T-helper 9 cell (primary cell): Measurements from ENCODE around the gene COL6A3.
A peak's percentile ranks its signal among the peaks of the same experiment; 100 is the strongest.

Experiments used
- DNase-seq: peaks from one replicate; pipeline ENCODE4 v3.0.0-alpha.2; 2020

Gene COL6A3

GRCh38 chr2:237438080-237438940 lies 24.3 kb upstream of the COL6A3 start:
- DNase-seq, result no peak

- no peak for DNase-seq
Measured at GRCh38 chr2:237437566-237437965, 23.6 kb upstream of the COL6A3 start.

GRCh38 chr2:237435844-237436587 lies 22.1 kb upstream of the COL6A3 start:
- DNase-seq, result no peak

GRCh38 chr2:237434866-237435311 lies 20.9 kb upstream of the COL6A3 start:
- peak; percentile 30 for DNase-seq

GRCh38 chr2:237433920-237434676 lies 20.1 kb upstream of the COL6A3 start:
- DNase-seq, result no peak

GRCh38 chr2:237432484-237433092 lies 18.6 kb upstream of the COL6A3 start:
- peak; percentile 45 for DNase-seq

- DNase-seq, result no peak
Measured at GRCh38 chr2:237431837-237432236, 17.9 kb upstream of the COL6A3 start.

- DNase-seq, result no peak
Measured at GRCh38 chr2:237431372-237431771, 17.4 kb upstream of the COL6A3 start.

GRCh38 chr2:237430861-237431260 lies 16.9 kb upstream of the COL6A3 start:
- DNase-seq, result no peak

GRCh38 chr2:237429753-237430152 lies 15.8 kb upstream of the COL6A3 start:
- DNase-seq, result no peak

- DNase-seq, result peak; percentile 11
Measured at GRCh38 chr2:237427769-237428506, 14.0 kb upstream of the COL6A3 start.

GRCh38 chr2:237426517-237426916 lies 12.6 kb upstream of the COL6A3 start:
- DNase-seq, result no peak

- no peak for DNase-seq
Measured at GRCh38 chr2:237425320-237425719, 11.4 kb upstream of the COL6A3 start.

GRCh38 chr2:237424544-237424943 lies 10.6 kb upstream of the COL6A3 start:
- DNase-seq, result no peak

- no peak for DNase-seq
Measured at GRCh38 chr2:237423891-237424290, 9.9 kb upstream of the COL6A3 start.

GRCh38 chr2:237422309-237422708 lies 8.3 kb upstream of the COL6A3 start:
- DNase-seq, result no peak

- DNase-seq, result peak; percentile 76
Measured at GRCh38 chr2:237421542-237422116, 7.7 kb upstream of the COL6A3 start.

GRCh38 chr2:237418300-237418699 lies 4.3 kb upstream of the COL6A3 start:
- no peak for DNase-seq

GRCh38 chr2:237412988-237413776 lies 782 bp downstream of the COL6A3 start:
- DNase-seq, result no peak

- no peak for DNase-seq
Measured at GRCh38 chr2:237412646-237412987, 1.3 kb downstream of the COL6A3 start.
